Kidney epithelial cell (primary cell): Measurements from ENCODE around the gene EXOC6B. TPM values are rescaled to one million over a fixed set of nuclear protein-coding genes. Genes with fewer than 3 reads are reported as not detected.
"Not testable (repeated sequence)": the region's sequence is repeated elsewhere in the genome, so short reads cannot be mapped to it uniquely, and the experiment has no call there.

Source experiments
- DNase-seq: peaks from one replicate; pipeline ENCODE4 v3.0.0-alpha.2; 2010; ENCODE audit warnings: low read depth
- H3K27me3 ChIP-seq: 2 replicates; pipeline ENCODE4 v1.6.0; 2011; ENCODE audit warnings: low read length; ENCODE audit not compliant: control insufficient read depth, insufficient read depth
- H3K36me3 ChIP-seq: 2 replicates; pipeline ENCODE4 v1.5.1; 2011; ENCODE audit warnings: low read length; ENCODE audit not compliant: control insufficient read depth, insufficient read depth
- H3K4me3 ChIP-seq: 2 replicates; pipeline ENCODE4 v1.5.1; 2011; ENCODE audit warnings: low read depth, mild to moderate bottlenecking, control low read depth, low read length
- total RNA-seq: library from RNA; depleted of rRNA; stranded (reverse); fragments of >200 nt; gene quantifications from 2 replicates; pipeline ENCODE4 v1.2.3, GENCODE V29; 2015
- TF ChIP-seq, protein P1 (sequence below): IDR thresholded peaks from 2 replicates; pipeline ENCODE4 v1.5.1; 2011; ENCODE audit warnings: mild to moderate bottlenecking, moderate library complexity, low read length, control low read depth, inconsistent platforms; ENCODE audit not compliant: insufficient read depth, poor library complexity, severe bottlenecking

Gene EXOC6B
- total RNA-seq, 1 donor from 2014 or later = 21.8 TPM

GRCh38 chr2:72423756-72424155, 402.1 kb downstream of the EXOC6B start:
- H3K27me3 ChIP-seq = no peaks in the 10 kb centered on the region
- TF ChIP-seq, protein P1, sequence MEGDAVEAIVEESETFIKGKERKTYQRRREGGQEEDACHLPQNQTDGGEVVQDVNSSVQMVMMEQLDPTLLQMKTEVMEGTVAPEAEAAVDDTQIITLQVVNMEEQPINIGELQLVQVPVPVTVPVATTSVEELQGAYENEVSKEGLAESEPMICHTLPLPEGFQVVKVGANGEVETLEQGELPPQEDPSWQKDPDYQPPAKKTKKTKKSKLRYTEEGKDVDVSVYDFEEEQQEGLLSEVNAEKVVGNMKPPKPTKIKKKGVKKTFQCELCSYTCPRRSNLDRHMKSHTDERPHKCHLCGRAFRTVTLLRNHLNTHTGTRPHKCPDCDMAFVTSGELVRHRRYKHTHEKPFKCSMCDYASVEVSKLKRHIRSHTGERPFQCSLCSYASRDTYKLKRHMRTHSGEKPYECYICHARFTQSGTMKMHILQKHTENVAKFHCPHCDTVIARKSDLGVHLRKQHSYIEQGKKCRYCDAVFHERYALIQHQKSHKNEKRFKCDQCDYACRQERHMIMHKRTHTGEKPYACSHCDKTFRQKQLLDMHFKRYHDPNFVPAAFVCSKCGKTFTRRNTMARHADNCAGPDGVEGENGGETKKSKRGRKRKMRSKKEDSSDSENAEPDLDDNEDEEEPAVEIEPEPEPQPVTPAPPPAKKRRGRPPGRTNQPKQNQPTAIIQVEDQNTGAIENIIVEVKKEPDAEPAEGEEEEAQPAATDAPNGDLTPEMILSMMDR = no peak

DNA sequence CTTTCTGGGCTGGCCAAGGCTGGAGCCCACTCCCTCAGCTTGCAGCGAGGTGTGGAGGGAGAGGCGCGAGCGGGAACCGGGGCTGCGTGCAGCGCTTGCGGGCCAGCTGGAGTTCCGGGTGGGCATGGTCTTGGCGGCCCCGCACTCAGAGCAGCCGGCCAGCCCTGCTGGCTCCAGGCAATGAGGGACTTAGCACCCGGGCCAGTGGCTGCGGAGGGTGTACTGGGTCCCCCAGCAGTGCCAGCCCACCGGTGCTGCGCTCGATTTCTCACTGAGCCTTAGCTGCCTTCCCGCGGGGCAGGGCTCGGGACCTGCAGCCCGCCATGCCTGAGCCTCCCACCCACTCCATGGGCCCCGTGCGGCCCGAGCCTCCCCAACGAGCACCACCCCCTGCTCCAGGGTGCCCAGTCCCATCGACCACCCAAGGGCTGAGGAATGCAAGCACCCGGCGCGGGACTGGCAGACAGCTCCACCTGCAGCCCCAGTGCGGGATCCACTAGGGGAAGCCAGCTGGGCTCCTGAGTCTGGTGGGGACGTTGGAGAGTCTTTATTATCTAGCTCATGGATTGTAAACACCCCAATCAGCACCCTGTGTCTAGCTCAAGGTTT, 404.0 kb downstream of the EXOC6B start:
- not testable (repeated sequence) for H3K36me3 ChIP-seq, DNase-seq, H3K4me3 ChIP-seq, H3K27me3 ChIP-seq

More at GRCh38 chr2:72423756-72424155, 402.1 kb downstream of the EXOC6B start:
- DNase-seq = no peak
- H3K36me3 ChIP-seq = no peaks in the 10 kb centered on the region
- no peak overlapping the region for H3K4me3 ChIP-seq

- TF ChIP-seq, protein P1 = no peak
- no peak for DNase-seq
- Histone ChIP-seq H3K4me3 (no peak overlapping the region), H3K36me3 (no peaks in the 10 kb centered on the region), H3K27me3 (no peaks in the 10 kb centered on the region)
These were observed 409.9 kb downstream of the EXOC6B start for GRCh38 chr2:72415781-72416475.

DNA sequence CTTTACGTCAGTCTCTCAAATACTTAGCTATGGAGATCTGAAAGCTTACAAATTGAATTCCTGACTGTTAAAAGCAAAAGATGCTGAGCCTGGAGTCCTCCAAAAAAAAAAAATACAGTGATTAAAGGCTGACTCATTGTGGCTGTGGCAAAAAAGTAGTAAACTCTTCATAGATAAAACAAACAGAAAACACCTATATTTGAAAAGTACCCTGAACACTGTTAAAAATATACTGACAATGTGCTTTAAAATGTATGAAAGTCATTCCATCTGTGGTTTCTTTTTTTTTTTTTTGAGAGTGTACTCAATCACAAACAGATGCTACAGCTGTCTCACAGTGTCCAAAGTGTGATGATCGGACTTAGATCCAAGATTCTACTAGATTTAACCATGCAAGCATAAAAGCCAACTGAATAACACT, 410.6 kb downstream of the EXOC6B start:
- Histone ChIP-seq H3K4me3 (no peak overlapping the region), H3K36me3 (no peaks in the 10 kb centered on the region), H3K27me3 (no peaks in the 10 kb centered on the region)
- no peak for DNase-seq
- TF ChIP-seq, protein P1 = no peak

GRCh38 chr2:72414137-72414760, 411.6 kb downstream of the EXOC6B start:
- H3K27me3 ChIP-seq = no peaks in the 10 kb centered on the region
- H3K36me3 ChIP-seq = no peaks in the 10 kb centered on the region
- DNase-seq = no peak
- TF ChIP-seq, protein P1 = no peak
- H3K4me3 ChIP-seq = no peak overlapping the region

GRCh38 chr2:72413716-72414115, 412.1 kb downstream of the EXOC6B start:
- TF ChIP-seq, protein P1 = no peak
- DNase-seq = no peak
- no peak overlapping the region for H3K4me3 ChIP-seq
- no peaks in the 10 kb centered on the region for H3K36me3 ChIP-seq
- H3K27me3 ChIP-seq = no peaks in the 10 kb centered on the region
